Central memory CD4-positive, alpha-beta T cell (primary cell): Measurements from ENCODE around the gene NHLRC4.

Source experiments
- DNase-seq: peaks from one replicate; pipeline ENCODE4 v3.0.0; 2022
- total RNA-seq, 3 experiments: gene quantifications; one replicate each; lab custom pipeline; 2026; lab: John Stamatoyannopoulos, UW

Gene NHLRC4
- 0.11 to 2.3 (median 1.8) reads per million in 3 experiments for total RNA-seq

- peak; percentile 35 for DNase-seq
These were observed at the start of gene NHLRC4 for GRCh38 chr16:566475-567372. Gene NHLRC4 (plus strand): TSS chr16:567005. CDS start chr16:568048, 1,043 bp downstream.

- no peak for DNase-seq
These were observed 47.9 kb upstream of the NHLRC4 start for GRCh38 chr16:518858-519257.

- no peak for DNase-seq
These were observed 47.4 kb upstream of the NHLRC4 start for GRCh38 chr16:519425-519824.

- DNase-seq: no peak
These were observed 46.7 kb upstream of the NHLRC4 start for GRCh38 chr16:519841-520687.

GRCh38 chr16:520847-521246, 46.0 kb upstream of the NHLRC4 start:
- no peak for DNase-seq

GRCh38 chr16:521381-522210, 45.2 kb upstream of the NHLRC4 start:
- no peak for DNase-seq

- DNase-seq: no peak
These were observed 44.3 kb upstream of the NHLRC4 start for GRCh38 chr16:522320-523096.

- no peak for DNase-seq
These were observed 43.6 kb upstream of the NHLRC4 start for GRCh38 chr16:523097-523741.

- no peak for DNase-seq
These were observed 42.3 kb upstream of the NHLRC4 start for GRCh38 chr16:524274-525040.

- DNase-seq: no peak
These were observed 41.7 kb upstream of the NHLRC4 start for GRCh38 chr16:525123-525519.

GRCh38 chr16:525520-526180, 41.2 kb upstream of the NHLRC4 start:
- peak; percentile 24 for DNase-seq

- peak; percentile 19 for DNase-seq
These were observed 40.4 kb upstream of the NHLRC4 start for GRCh38 chr16:526181-527014.

GRCh38 chr16:527015-527903, 39.5 kb upstream of the NHLRC4 start, which contains the start of gene CAPN15:
Gene CAPN15 (plus strand): TSS chr16:527712. CDS start chr16:546839, 19,127 bp downstream.
- peak; percentile 86 for DNase-seq

- DNase-seq: no peak
These were observed 38.4 kb upstream of the NHLRC4 start for GRCh38 chr16:528111-529011.

GRCh38 chr16:529012-529575, 37.7 kb upstream of the NHLRC4 start:
- DNase-seq: no peak

GRCh38 chr16:530111-530817, 36.5 kb upstream of the NHLRC4 start:
- no peak for DNase-seq
